ENCODE measurements around the gene F11R. TPM values are rescaled to one million over a fixed set of nuclear protein-coding genes. Genes with fewer than 3 reads are reported as not detected.
"Not testable (repeated sequence)": the region's sequence is repeated elsewhere in the genome, so short reads cannot be mapped to it uniquely, and the experiment has no call there.

Gene F11R
- total RNA-seq, 1 experiment from 2014 or later = 196 TPM

- peaks cover 9% of the 10 kb centered on the region for H3K4me1 Mint-ChIP-seq (ENCODE audit: low read depth, unreplicated experiment)
- Histone ChIP-seq H3K36me3 (ENCODE audit: control insufficient read depth, insufficient read depth, low read length) (no peaks in the 10 kb centered on the region), H3K9me3 (no peaks in the 10 kb centered on the region), H3K27me3 (replicated peaks; ENCODE audit: control insufficient read depth, insufficient read depth, low read length) (no peaks in the 10 kb centered on the region), H3K4me1 (no peaks in the 10 kb centered on the region), H3K4me3 (ENCODE audit: low read depth, low read length) (no peak overlapping the region)
- TF ChIP-seq CTCF (IDR thresholded peaks at IDR 0.05; ENCODE audit: insufficient read depth in 1 of 2, low read depth in 1 of 2, low read length in 1 of 2, severe bottlenecking in 1 of 2, unreplicated experiment in 1 of 2) = no peak
- no peak overlapping the region for H3K4me3 Mint-ChIP-seq (ENCODE audit: unreplicated experiment)
- intact Hi-C loops (cut with micrococcal nuclease; ENCODE audit: unreplicated experiment) = no loop called here
- no TSS peak for BruUV-seq (replicated peaks)
- DNase-seq = no peak
- ChIA-PET CTCF (interaction anchor here (0.5 kb wide), 1 partner anchor 75 kb away, joined by 4 read pairs; no protein-coding TSS in a partner anchor), POLR2A (no interaction called here)
- H3K36me3 Mint-ChIP-seq (ENCODE audit: insufficient read depth, unreplicated experiment) = no peaks in the 10 kb centered on the region
- no peak overlapping the region for H3K27ac Mint-ChIP-seq (ENCODE audit: unreplicated experiment)
- H3K27me3 Mint-ChIP-seq (ENCODE audit: insufficient read depth, unreplicated experiment) = peaks cover 3% of the 10 kb centered on the region
- no peaks in the 10 kb centered on the region for H3K9me3 Mint-ChIP-seq (ENCODE audit: unreplicated experiment)
Observed at GRCh38 chr1:161068306-161069234, 47.6 kb upstream of the F11R start.

GRCh38 chr1:161066694-161067093, 45.7 kb upstream of the F11R start:
- no peak for TF ChIP-seq CTCF (IDR thresholded peaks at IDR 0.05; ENCODE audit: insufficient read depth in 1 of 2, low read depth in 1 of 2, low read length in 1 of 2, severe bottlenecking in 1 of 2, unreplicated experiment in 1 of 2)
- H3K4me3 ChIP-seq (ENCODE audit: low read depth, low read length) = no peak overlapping the region
- ChIA-PET CTCF (no interaction called here), POLR2A (no interaction called here)
- H3K4me1 Mint-ChIP-seq (ENCODE audit: low read depth, unreplicated experiment) = no peaks in the 10 kb centered on the region
- no peaks in the 10 kb centered on the region for H3K36me3 ChIP-seq (ENCODE audit: control insufficient read depth, insufficient read depth, low read length)
- BruUV-seq (replicated peaks) = no TSS peak
- H3K4me3 Mint-ChIP-seq (ENCODE audit: unreplicated experiment) = no peak overlapping the region
- peaks cover 3% of the 10 kb centered on the region for H3K27me3 Mint-ChIP-seq (ENCODE audit: insufficient read depth, unreplicated experiment)
- H3K9me3 Mint-ChIP-seq (ENCODE audit: unreplicated experiment) = no peaks in the 10 kb centered on the region
- H3K27me3 ChIP-seq (replicated peaks; ENCODE audit: control insufficient read depth, insufficient read depth, low read length) = no peaks in the 10 kb centered on the region
- H3K9me3 ChIP-seq = no peaks in the 10 kb centered on the region
- intact Hi-C loops (cut with micrococcal nuclease; ENCODE audit: unreplicated experiment) = no loop called here
- DNase-seq = no peak
- no peaks in the 10 kb centered on the region for H3K4me1 ChIP-seq
- H3K27ac Mint-ChIP-seq (ENCODE audit: unreplicated experiment) = no peak overlapping the region
- H3K36me3 Mint-ChIP-seq (ENCODE audit: insufficient read depth, unreplicated experiment) = no peaks in the 10 kb centered on the region

- H3K27me3 ChIP-seq (replicated peaks; ENCODE audit: control insufficient read depth, insufficient read depth, low read length); H3K36me3 Mint-ChIP-seq (ENCODE audit: insufficient read depth, unreplicated experiment); H3K36me3 ChIP-seq (ENCODE audit: control insufficient read depth, insufficient read depth, low read length); POLR2A ChIA-PET; H3K27ac Mint-ChIP-seq (ENCODE audit: unreplicated experiment); CTCF ChIA-PET; H3K4me3 ChIP-seq (ENCODE audit: low read depth, low read length); BruUV-seq (replicated peaks); H3K27me3 Mint-ChIP-seq (ENCODE audit: insufficient read depth, unreplicated experiment); H3K4me3 Mint-ChIP-seq (ENCODE audit: unreplicated experiment); DNase-seq; intact Hi-C loops (cut with micrococcal nuclease; ENCODE audit: unreplicated experiment); H3K4me1 Mint-ChIP-seq (ENCODE audit: low read depth, unreplicated experiment); H3K4me1 ChIP-seq; H3K9me3 Mint-ChIP-seq (ENCODE audit: unreplicated experiment); H3K9me3 ChIP-seq: not testable (repeated sequence)
Observed at GRCh38 chr1:161065681-161066080, 44.7 kb upstream of the F11R start.

- H3K4me3 ChIP-seq (ENCODE audit: low read depth, low read length); H3K4me1 ChIP-seq; BruUV-seq (replicated peaks); H3K27me3 Mint-ChIP-seq (ENCODE audit: insufficient read depth, unreplicated experiment); POLR2A ChIA-PET; CTCF ChIA-PET; H3K27me3 ChIP-seq (replicated peaks; ENCODE audit: control insufficient read depth, insufficient read depth, low read length); H3K36me3 Mint-ChIP-seq (ENCODE audit: insufficient read depth, unreplicated experiment); H3K4me3 Mint-ChIP-seq (ENCODE audit: unreplicated experiment); H3K4me1 Mint-ChIP-seq (ENCODE audit: low read depth, unreplicated experiment); H3K9me3 ChIP-seq; H3K27ac Mint-ChIP-seq (ENCODE audit: unreplicated experiment); H3K9me3 Mint-ChIP-seq (ENCODE audit: unreplicated experiment); DNase-seq; H3K36me3 ChIP-seq (ENCODE audit: control insufficient read depth, insufficient read depth, low read length): not testable (repeated sequence)
- intact Hi-C loops (cut with micrococcal nuclease; ENCODE audit: unreplicated experiment) = loop anchor here (5.0 kb wide), 1 partner anchor 33 kb away; the partner anchor contains the start of gene KLHDC9
Observed at GRCh38 chr1:161063936-161064335, 43.0 kb upstream of the F11R start.
